ENCODE results near the gene ZSCAN22.

- TF ChIP-seq CTCF (IDR thresholded peaks at IDR 0.05; ENCODE audit: poor library complexity): no peak
- no peak for TF ChIP-seq EZH2phosphoT487 (IDR thresholded peaks at IDR 0.05; ENCODE audit: low read depth, severe bottlenecking, unreplicated experiment)
- no peak for TF ChIP-seq EZH2 (IDR thresholded peaks at IDR 0.05; ENCODE audit: borderline replicate concordance)
Observed at GRCh38 chr19:58361900-58362271, 35.1 kb downstream of the ZSCAN22 start.

All from hepatocyte (in vitro differentiated cells).